ENCODE measurements around the gene SOX13. TPM values are rescaled to one million over a fixed set of nuclear protein-coding genes. Genes with fewer than 3 reads are reported as not detected.

Gene SOX13
- total and polyA plus RNA-seq, 8 donors: 12.0 to 27.2 (median 17.2) TPM

DNA sequence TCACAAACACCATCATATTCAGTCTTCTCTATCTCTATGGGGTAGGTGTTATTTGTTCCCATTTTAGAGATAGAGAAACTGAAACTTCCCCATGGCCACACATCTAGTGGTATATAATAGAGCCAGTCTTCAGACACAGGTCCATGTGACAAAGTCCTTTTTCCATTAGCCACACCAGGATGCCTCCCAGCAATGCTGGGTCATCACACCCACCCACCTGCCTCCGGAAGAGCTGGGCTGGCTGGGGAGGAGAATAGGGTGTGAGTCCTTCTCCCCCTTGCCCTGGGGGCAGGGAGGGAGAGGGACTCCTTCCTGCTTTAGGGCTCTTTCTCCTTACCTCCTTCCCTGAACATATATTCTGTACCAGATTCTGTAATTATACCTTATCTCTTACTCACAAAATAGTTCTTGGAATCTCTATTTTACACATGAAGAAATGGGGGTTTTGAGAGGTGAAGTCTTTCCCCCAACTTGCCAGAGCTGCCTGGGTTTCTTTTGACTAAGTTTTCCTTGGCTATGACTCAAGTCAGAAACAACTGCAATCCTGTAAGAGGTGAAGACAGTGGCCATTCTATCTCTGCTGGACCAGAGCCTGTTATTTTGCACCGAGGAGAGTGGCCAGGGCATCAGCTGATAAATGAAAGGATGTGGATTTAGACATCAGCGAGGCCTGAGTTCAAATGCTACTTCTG lies 30.0 kb downstream of the SOX13 start:
- intact Hi-C loops (cut with DNase I): no loop called here
- Histone ChIP-seq H3K27me3 (no peaks in the 10 kb centered on the region), H3K9me3 (no peaks in the 10 kb centered on the region), H3K4me1 (peaks cover 6 to 30% (median 20%) of the 10 kb centered on the region in 3 donors), H3K27ac (no peak overlapping the region), H3K4me3 (no peak overlapping the region), H3K36me3 (no peaks in the 10 kb centered on the region)
- TF ChIP-seq CTCF (IDR thresholded peaks at IDR 0.05): no peak
- DNase-seq (no peak), FAIRE-seq (no peak), ATAC-seq (peak in 1 of 4 donors; percentile 29)
- WGBS, 2 donors: 54 to 61% methylated on average over 3 of the region's 3 CpGs

DNA sequence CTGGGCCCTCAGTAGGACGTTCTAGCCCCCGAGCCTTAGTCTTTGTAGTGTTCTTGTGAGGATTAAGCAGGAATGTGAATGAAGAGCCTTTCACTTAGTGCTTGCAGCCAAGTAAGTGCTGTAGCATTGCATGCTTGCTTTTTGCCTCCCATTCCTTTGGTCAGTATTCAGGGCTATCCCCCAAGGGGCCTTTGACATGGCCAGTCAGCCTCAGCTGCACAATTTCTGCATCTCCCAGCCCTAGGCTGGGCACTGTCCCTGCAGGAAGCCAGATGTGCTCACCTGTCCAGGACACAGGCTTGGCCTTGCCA lies 30.5 kb downstream of the SOX13 start:
- TF ChIP-seq CTCF (IDR thresholded peaks at IDR 0.05): no peak
- H3K9me3 ChIP-seq: no peaks in the 10 kb centered on the region
- peak overlapping the region in 3 of 4 donors; percentile 24 to 52 (median 31) for H3K27ac ChIP-seq
- no peak for DNase-seq
- WGBS, 2 donors: 82 to 93% methylated on average over 2 of the region's 2 CpGs
- peak in 1 of 4 donors; percentile 5 for ATAC-seq
- no peaks in the 10 kb centered on the region for H3K27me3 ChIP-seq
- H3K36me3 ChIP-seq: no peaks in the 10 kb centered on the region
- intact Hi-C loops (cut with DNase I): no loop called here
- peaks cover 6 to 30% (median 20%) of the 10 kb centered on the region in 3 donors for H3K4me1 ChIP-seq
- FAIRE-seq: no peak
- H3K4me3 ChIP-seq: no peak overlapping the region

- peak overlapping the region in 3 of 4 donors; percentile 5 to 52 (median 31) for H3K27ac ChIP-seq
- no peak overlapping the region for H3K4me3 ChIP-seq
- FAIRE-seq (no peak), DNase-seq (no peak), ATAC-seq (peak; percentile 57 to 72 (median 61))
- intact Hi-C loops (cut with DNase I): no loop called here
- peaks cover 6 to 30% (median 20%) of the 10 kb centered on the region in 3 donors for H3K4me1 ChIP-seq
- H3K9me3 ChIP-seq: no peaks in the 10 kb centered on the region
- 59 to 60% methylated on average over 14 of the region's 14 CpGs for WGBS, 2 donors
- no peaks in the 10 kb centered on the region for H3K36me3 ChIP-seq
- no peak for TF ChIP-seq CTCF (IDR thresholded peaks at IDR 0.05)
- H3K27me3 ChIP-seq: no peaks in the 10 kb centered on the region
Measured at GRCh38 chr1:204104331-204105130, 31.6 kb downstream of the SOX13 start.

DNA sequence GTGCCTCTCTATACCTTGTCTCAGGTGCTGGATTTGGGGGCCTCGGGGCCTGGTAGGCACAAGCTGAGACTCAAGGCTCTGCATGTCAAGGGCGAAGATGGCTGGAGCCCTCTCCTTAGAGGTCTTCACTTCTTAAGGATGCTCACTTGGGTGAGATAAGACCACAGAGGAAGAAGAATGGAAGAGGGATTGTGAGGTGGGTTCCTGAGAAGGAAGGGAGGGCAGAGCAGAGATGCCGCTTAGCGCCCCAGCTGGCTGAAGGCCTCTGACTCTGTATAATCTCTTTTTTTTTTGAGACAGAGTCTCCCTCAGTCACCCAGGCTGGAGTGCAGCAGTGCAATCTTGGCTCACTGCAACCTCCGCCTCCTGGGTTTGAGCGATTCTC lies 32.2 kb downstream of the SOX13 start:
- ATAC-seq (no peak), FAIRE-seq (no peak)

More for the DNA sequence above, 32.2 kb downstream of the SOX13 start:
- peak overlapping the region in 1 of 4 donors; percentile 5 for H3K27ac ChIP-seq
- no peak for TF ChIP-seq CTCF (IDR thresholded peaks at IDR 0.05)
- peaks cover 6 to 30% (median 20%) of the 10 kb centered on the region in 3 donors for H3K4me1 ChIP-seq
- no peaks in the 10 kb centered on the region for H3K27me3 ChIP-seq
- intact Hi-C loops (cut with DNase I): no loop called here
- H3K4me3 ChIP-seq: no peak overlapping the region
- no peaks in the 10 kb centered on the region for H3K36me3 ChIP-seq
- no peak for DNase-seq
- H3K9me3 ChIP-seq: no peaks in the 10 kb centered on the region
- 88 to 92% methylated on average over 6 of the region's 6 CpGs for WGBS, 2 donors

Data from pancreas (tissue), 10 donors.